NCI-H82 treated with DMSO at 0.1 percent for 48 hours (cell line): Measurements from ENCODE around the gene SDK1.

Experiments used
- DNase-seq: peaks from one replicate; lab custom pipeline; 2025; ENCODE audit not compliant: unreplicated experiment; lab: John Stamatoyannopoulos, UW

Gene SDK1

DNA sequence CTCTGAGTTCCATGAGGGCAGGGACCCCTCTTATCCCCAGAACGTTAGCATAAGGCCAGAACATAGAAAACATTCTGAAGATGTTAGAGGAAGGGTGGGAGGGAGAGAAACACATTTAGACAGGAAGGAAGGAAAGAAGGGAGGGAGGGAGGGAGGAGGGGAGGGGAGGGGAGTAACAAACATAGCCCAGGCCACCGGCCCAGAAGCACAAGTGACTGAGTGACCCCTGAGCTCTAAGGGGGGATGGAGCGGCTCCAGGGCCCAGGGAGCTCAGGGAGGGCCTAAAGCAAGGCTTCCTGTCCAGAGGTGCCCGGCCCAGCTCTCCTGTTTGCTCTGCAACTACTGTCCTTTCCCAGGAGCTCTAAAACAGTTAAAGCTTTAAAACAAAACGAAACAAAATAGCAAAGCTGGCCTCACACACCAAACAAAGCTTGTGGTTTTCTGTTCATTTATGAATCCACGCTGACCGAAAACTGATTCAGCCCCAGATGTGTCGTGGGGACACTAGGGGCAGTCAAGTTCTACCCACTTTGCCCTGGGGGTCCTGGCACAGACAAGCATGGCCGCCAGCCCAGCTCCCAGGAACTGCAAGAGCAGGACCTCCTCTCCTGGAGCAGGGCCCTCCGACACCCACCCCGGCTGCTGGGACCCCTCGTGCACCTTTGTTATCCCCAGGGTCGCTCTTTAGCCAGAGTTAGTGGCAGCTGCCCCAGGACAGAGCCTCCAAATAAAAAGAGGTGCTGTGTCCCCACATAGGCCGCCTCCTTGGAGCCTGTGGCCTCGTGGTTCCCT is 884.9 kb downstream of the SDK1 start:
- no peak for DNase-seq

DNA sequence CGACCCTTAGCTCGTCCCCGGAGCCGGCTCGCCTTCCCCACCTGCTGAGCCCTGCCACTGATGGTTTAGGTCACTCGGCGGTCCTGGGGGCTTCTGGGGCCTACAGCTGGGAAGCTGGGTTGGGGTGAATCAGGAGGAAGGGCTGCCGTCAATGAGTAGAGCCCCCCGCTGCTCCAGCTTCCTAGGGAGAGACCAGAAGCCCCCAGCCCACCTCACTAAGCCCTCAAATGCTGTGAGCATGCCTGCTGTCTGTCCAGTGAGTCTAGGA is 885.4 kb downstream of the SDK1 start:
- DNase-seq: no peak

DNA sequence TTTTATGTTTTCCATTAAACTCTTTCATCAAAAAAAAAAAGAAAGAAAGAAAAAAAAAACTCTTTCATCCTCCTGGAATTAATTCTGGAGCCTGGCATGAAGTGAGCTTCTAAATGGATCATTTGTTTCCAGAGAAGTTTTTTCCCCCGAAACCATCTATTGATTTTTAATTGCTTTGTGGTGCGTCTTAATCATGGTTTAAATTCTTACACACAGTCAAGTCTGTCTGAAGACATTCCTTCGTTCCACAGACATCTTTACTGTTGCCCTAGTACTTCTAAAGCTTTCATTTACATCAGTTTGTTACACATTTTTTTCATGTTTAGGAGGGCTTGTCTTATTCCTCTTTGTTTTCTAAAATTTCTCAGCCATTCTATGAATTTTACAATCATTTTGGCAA is 887.6 kb downstream of the SDK1 start:
- no peak for DNase-seq

DNA sequence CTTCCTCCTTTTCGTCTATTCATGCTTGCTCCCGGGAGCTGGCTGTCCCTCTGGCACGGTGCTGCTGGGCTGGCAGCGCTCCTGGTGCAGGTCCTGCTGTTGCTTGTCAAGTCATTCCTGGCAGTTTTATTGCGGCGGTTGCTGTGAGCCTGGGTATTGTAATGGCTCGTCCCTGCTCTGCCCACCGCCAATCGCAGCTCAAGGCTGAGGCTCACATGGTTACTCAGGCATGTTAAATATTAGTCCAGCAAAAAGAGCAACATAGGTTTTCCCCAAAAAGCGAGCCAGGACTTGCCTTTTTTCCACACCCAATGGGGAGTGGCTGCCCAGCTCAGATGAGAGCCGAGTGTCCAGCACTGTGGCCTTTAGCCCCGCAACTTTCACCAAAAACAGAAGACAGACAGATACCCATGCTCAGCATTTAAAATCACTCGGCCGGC is 888.1 kb downstream of the SDK1 start:
- DNase-seq: no peak

DNA sequence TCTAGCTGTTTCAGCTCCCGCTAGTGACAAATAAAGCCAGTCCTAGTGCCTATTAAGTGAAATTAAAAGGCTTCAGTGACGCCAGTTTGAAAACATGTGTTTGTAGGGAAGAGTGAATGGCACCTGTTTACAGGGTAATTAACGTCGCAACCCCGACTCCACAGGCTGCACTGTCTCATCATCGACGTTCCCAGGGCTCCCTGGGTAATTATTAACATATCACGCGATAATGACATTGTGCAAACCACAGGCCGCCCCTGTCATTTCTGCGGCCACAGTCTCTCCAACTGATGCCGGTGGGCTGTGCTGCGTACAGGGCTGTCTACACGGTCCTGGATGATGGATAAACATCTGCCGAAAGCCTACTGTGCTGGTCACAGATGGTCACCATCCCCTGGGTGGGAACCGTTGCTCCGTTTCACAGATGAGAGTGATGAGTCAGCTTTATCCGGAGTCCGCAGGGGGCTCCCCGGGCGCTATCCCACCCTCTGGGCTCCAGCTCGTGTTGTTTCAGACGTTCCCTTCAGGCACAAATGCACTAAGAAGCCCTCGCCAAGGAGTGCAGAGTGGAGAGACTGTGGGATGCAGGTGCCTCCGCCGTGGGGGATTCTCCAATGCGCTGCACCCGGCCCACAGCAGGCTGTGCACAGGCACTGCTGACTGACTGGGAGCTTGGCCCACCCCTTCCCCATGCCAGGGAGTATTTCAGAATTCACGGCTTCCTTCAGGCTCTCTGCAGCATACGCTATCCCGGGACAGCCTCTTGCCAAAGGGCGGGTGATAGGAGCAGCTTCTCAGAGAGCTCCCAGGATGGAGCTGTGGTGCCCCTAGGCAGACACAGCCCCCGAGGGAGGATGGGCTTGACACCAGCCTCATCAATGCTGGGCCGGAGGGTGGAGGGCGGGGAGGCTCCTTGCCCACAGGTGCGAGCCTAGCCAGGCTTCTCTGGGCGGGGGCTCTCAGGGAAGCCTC is 889.2 kb downstream of the SDK1 start:
- no peak for DNase-seq

DNA sequence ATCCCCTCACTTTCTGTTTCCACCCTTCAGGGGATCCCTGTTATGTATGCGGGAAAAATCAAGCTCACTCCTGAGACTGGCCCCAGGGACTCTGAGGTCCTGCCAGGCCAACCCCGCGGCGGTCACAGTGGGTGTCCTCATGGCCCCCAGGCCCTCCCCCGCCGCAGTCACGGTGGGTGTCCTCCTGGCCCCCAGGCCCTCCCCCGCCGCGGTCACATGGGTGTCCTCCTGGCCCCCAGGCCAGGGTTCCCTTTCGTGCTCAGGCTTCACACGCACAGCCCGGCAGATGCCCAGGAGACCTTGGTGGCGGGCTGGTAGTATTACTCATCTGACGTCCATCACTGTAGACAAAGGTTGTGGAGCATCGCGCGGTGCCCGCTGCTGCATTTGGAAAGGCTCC is 890.0 kb downstream of the SDK1 start:
- no peak for DNase-seq

DNA sequence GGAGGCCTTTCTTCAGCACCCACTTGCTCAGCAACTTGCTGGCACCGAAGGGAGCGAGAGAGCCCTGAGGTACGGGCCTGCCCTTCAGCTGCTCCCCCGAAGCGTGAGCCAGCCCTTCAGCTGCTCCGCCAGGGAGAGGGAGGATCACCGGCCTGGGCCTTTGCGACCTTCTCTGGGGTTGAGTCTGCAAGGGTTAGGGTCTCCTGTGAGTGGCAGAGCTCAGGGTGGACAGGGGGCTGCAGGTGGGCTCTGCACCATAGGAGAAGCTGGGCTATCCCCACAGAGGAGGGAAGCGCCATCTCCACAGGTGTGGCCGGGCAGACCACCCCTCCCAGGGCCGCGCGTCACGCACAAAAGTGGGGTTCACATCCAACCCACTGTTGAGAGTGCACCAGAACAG is 890.5 kb downstream of the SDK1 start:
- no peak for DNase-seq

DNA sequence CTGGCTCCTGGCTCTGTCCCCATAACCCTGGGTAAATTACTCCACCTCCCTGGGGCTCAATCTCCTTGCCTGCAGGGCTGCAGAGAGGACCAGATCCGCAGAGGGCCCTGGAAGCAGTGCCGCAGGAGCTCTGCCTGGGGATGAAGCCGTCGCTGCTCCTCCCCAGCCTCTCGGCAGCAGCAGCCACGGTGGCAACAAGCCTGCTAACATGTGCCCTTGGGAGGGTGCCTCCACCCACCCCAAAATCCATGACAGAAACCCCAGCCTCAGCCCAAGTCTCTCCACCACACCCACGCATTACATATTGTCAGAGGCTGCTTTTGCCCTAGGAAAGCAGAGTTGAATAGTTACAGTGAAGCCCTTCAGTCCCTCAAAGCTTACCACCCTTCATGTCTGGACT is 894.6 kb downstream of the SDK1 start:
- DNase-seq: no peak

DNA sequence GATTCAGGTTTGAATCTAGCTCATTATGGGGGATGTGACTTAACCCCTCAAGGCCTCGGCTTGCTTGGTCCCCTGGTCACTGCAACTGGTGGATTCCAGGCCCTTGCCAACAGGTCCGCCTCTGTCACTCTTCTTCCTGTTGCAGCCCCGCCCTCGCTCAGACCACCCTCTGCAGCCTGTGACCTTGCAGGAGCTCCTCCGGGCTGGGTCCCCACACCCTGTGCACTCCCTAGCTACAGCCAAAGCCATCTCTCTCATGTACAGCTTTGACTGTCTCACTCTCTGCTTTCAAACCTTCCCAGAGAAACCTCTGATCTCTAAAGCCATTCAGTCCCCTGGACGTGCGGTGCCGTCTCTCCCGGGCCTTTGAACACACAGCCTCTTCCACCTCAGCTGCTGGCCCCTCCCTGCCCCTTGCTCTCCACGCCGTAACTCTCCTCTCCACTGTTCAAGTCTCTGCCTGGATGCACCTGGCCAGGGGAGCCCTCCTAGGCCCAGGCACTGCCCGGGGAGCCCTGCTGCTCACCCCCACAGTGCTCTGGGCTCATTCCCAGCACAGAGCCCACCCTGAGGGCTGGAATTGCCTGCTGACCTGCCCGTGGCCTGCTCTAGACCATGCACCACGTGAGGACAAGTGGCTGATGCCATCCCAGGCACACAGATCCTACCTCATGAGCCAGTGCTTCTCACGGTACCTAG is 895.2 kb downstream of the SDK1 start:
- no peak for DNase-seq

DNA sequence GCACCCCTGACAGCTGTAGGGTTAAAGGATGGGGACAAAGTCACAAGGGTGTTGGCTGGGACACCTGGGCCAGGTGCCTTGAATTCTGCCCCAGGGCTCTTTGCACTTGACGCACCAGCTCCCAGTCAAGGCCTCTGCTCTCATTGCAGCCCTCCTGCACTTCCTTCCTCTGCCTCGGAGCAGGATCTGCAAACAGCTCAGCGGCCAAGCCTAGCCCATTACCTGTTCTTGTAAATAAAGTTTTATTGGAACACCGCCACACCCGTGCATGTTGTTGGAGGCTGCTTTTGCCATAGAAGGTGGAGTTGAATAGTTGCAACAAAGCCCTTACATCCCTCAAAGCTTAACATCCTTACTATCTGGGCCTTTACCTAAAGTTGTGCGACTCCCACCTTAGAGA is 897.2 kb downstream of the SDK1 start:
- no peak for DNase-seq

DNA sequence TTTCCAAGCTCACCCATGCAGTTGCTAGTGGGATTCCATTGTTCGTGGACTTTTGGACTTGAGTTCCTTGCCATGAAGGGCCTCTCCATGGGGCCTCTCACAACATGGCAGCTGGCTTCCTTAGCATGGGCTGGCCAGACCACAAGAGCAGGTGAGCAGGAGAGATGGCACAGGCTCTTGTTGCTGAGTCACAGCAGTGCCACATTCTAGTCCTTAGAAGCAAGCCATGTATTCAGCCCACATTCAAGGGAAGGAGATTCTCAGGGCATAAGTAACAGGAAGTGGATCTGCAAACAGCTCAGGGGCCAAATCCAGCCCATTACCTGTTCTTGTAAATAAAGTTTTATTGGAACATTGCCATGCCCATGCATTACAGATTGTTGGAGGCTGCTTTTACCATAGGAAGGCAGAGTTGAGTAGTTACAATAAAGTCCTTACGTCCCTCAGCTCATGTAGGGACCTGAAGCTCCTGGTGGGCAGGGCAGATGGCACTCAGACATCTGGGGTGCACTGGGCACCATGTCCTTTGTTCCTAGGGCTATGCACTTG is 899.6 kb downstream of the SDK1 start:
- no peak for DNase-seq

DNA sequence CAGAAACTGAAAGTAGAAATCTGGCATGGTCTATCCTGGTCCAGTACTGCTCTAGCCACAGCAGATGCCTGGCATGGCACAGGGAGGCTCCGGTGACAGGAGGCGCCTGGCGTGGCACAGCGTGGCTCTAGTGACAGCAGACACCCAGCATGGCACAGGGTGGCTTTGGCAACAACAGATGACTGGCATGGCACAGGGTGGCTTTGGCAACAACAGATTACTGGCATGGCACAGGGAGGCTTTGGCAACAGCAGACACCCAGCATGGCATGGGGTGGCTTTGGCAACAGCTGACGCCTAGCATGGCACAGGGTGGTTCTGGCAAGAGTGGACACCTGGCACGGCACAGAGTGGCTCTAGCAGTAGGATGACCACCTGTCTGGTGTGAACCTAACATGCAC is 900.5 kb downstream of the SDK1 start:
- DNase-seq: no peak

DNA sequence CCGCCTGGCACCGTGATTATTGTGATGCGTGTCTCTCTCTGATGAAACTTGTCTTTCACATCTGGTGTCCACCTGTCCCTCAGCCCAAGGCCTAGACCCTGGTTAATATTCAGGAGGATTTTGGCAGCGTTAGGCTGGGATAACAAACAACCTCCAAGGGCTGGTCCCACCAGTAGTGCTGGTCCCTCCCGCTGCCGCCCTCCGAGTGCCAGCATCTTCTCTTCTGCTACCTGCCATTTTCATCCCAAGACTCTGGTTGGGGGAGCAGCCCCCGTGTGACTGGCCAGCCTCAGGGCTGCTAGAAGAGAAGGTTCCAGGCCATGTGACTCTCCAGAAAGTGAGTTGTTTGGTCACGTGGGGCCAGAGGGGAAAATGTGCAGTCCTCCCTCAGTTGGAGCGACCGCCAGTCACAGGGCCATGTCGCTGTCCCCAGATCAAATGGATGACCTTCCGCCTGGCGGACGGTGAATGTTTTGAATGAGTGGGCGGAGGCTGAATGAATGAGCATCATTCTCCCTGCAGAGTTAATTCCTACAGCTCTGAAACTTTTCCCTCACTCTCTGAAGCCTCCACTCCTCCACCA is 901.2 kb downstream of the SDK1 start:
- DNase-seq: no peak

DNA sequence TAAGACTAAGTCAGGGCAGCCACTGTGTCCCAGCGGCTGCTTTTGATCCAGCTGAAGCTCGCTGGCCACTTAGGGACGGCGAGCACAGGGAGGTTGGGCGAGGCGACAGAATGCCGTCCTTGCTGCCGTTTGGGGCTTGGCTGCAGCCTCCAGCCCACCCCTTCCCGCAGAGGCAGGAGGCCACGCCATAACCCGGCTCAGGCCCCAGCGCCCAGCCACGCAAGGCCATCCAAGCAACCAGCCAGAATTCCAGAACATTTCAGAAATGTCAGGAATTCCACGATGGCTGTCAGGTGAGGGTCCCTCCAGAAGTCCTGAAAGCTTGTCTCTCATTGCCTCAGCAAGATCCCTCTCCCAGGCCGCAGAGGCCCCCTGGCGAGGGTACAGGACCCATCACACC is 901.9 kb downstream of the SDK1 start:
- DNase-seq: no peak

DNA sequence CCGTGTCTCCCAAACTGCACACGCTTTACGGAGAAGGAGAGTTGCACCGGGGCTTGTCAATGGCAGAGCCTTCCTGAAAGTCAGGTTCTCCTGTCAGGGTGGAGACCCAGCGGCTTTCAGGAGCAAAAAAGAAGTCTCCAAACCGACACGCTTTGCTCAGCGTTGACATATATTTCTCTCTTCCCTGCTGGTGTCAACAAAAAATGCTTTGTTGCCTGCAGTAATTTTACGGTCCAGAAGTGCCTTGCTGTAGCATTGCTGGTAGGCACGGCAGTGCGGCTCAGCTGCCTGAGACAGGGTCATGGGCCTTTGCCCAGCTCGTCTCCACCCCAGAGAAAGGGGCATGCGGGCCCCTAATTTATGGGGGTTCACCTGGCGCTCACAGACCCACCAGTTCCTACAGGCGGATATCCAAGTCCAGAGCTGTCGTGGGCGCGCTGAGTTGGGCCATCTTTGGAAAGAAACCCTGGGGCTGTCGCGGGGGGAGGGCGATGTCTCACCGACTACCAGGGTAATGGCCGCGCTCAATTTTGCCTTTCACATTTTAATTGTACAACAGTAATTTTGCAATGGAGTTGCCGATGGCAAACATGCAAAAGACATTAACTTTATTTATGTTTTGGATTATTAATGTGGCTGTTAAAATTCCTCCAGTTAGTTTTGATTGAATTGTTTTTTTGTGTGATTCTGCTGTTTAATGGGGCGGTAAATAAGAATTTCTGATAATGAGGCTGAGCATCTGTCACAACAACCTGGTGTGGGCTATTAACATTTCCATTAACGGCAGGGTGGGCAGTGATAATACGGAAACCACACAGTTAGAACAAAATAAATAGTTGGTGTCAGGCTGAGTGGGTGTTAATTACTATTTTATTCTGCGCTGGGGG is 902.8 kb downstream of the SDK1 start:
- no peak for DNase-seq

DNA sequence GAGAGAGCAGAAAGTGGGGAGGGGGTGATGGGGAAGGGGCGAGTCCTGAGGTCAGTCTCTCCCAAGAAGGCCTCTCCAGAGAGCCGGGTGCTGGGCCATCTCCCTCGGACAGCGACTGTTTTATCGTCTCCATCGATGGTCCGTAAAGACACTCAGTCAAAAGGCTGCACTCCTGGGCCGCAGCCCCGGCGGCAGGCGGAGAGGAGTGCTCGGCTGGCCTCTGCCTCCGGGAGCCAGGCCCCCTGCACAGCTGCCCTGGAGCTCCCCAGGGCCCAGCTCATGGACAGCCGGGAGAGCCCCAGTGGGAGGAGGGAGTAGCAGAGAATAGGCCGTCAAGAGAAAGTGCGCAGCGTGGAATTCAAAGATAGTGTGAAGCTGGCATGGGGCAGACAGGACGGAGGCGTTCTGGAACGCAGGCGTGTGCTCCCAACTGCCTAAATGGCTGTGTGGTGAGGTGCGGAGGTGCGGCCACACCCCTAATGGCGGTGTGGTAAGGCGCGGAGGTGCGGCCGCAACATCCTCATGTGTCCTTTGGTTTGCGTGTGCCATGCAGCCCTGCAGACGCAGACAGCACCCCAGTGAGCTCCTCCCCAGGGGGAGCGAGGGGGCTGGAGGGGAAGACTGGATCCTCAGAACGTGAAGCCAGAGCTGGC is 903.6 kb downstream of the SDK1 start:
- DNase-seq: no peak

DNA sequence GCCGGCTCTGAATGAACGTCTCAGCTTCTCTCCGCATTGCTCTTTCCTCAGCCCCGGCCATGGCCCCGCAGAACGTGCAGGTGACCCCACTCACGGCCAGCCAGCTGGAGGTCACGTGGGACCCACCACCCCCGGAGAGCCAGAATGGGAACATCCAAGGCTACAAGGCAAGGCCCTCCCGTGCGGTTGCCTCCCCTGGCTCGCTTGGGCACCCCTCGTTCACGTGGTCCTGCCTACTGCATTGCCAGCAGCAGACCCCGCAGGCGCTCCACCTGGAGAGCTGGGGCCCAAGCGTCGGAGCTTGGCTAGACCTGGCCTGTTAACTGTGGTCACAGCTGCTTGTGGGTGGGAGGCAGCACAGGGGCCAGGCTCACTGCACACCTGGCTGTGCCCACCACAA is 904.8 kb downstream of the SDK1 start:
- DNase-seq: no peak

DNA sequence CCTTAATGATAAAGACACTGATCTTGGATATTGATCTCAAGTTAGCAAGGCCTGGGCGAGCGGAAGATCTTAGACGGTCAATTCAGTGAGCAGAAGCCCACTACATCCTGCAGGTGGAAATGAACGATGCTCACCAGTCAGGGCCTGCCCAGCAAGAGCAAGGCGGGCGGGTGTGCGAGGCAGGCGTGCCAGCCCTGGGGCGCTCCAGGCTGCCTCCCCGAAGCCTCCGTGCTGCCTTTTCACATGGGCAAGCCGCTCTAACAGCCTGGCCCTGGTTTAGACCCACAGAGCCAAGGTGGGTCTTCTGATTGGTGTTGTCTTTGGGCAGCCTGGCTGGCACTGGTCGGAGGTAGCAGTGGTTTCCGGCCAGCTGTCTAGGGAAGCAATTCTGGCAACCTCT is 906.0 kb downstream of the SDK1 start:
- no peak for DNase-seq

DNA sequence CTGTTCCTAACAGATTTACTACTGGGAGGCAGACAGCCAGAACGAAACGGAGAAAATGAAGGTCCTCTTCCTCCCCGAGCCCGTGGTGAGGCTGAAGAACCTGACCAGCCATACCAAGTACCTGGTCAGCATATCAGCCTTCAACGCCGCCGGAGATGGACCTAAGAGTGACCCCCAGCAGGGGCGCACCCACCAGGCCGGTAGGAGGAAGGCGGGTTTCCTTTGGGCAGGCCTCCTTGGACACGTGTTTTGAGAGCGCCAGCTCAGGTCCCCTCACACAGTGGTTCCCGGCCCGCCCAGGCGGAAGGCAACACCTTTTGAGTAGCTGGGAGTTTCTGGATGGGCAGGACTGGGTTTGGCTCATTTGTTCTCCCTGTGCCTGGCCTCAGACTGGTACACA is 907.0 kb downstream of the SDK1 start:
- no peak for DNase-seq

DNA sequence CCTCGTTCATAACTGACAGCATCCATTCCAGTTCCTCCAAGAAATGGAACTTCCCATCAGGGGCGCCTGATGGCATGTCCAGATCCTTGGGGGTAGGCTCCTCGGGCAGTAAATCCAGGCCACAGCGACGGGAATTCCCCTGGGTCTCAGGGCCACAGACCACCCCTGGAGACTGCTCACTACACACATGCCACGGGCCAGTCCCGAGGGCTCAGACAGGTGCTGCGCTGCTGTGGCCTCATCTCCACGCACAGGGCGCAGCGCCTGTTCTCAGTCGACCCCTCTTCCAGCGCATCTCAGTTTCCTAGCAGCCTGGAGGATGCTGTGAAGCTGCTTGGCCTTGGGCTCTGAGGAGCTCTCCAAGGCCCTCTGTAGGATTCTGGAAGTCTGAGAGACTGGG is 907.5 kb downstream of the SDK1 start:
- no peak for DNase-seq
